ENCODE measurements around the gene EGFR.

DNA sequence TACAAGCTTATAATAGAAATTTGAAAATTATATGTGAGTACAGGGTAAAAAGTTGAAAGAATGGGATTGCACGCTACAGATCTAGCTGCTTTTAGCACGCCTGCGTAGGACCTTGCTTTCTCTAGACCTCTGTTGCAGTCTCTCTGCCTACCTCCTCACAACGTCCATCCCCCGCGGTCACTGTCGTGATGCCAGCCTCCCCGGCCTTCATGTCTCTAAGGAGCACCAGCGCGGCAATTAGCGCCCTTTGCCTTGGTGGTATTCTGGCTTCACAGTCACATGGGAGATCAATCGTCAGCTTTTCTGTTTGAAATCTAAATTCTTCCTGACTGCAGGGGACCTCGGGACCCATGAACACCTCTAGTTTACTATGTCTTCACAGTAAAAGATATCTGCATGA, 131.3 kb downstream of the EGFR start:
- TF ChIP-seq, protein P1, sequence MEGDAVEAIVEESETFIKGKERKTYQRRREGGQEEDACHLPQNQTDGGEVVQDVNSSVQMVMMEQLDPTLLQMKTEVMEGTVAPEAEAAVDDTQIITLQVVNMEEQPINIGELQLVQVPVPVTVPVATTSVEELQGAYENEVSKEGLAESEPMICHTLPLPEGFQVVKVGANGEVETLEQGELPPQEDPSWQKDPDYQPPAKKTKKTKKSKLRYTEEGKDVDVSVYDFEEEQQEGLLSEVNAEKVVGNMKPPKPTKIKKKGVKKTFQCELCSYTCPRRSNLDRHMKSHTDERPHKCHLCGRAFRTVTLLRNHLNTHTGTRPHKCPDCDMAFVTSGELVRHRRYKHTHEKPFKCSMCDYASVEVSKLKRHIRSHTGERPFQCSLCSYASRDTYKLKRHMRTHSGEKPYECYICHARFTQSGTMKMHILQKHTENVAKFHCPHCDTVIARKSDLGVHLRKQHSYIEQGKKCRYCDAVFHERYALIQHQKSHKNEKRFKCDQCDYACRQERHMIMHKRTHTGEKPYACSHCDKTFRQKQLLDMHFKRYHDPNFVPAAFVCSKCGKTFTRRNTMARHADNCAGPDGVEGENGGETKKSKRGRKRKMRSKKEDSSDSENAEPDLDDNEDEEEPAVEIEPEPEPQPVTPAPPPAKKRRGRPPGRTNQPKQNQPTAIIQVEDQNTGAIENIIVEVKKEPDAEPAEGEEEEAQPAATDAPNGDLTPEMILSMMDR (IDR thresholded peaks at IDR 0.05) = no peak
- TF ChIP-seq POLR2AphosphoS5 (IDR thresholded peaks at IDR 0.05) = no peak

Data from prostate gland (tissue), 2 donors.